Activated CD4-positive, CD25-positive, alpha-beta regulatory T cell treated with anti-CD3 and anti-CD28 coated beads, Interleukin-2, amount 50 U/mL, for 24 hours (primary cell): ENCODE measurements around the gene LYZL6.

ENCODE experiments used
- ATAC-seq, 2 donors: fragments of 150-1000 bp; cut with Tn5 transposase; one replicate each; pipeline ENCODE4 v1.10.0; 2021; ENCODE audit warnings: mild to moderate bottlenecking in 1 of 2, moderate library complexity in 1 of 2

Gene LYZL6

GRCh38 chr17:35943537-35943936, at the start of gene LYZL6:
TSS of gene LYZL6 (minus strand) at chr17:35943713. CDS start at chr17:35939356, 4,357 bp downstream.
- ATAC-seq = no peak

DNA sequence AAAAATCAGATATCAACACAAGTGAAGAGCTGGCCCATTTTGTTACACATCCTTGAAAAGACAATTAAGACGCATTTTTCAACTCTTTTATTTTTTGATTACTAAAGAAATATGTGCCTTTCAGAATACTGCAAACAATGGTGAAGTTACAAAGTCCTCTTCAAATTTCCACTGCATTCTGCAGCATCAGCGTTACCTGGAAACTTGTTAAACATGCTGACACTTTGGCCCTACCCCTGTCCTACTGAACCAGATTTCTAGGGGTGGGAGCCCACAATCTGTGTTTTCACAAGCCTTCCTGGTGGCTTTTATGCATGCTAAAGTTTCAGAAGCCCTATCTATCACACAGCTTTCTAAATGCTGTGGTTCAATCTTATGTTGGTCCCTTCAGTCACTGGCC, 47.6 kb upstream of the LYZL6 start:
- ATAC-seq = no peak

GRCh38 chr17:35988164-35988563, 44.7 kb upstream of the LYZL6 start:
- ATAC-seq = no peak

- ATAC-seq = no peak
Measured at GRCh38 chr17:35986643-35987042, 43.1 kb upstream of the LYZL6 start, which contains the start of gene CCL14. TSS of gene CCL14 (minus strand) at chr17:35986729. CDS start at chr17:35986649, 80 bp downstream.

DNA sequence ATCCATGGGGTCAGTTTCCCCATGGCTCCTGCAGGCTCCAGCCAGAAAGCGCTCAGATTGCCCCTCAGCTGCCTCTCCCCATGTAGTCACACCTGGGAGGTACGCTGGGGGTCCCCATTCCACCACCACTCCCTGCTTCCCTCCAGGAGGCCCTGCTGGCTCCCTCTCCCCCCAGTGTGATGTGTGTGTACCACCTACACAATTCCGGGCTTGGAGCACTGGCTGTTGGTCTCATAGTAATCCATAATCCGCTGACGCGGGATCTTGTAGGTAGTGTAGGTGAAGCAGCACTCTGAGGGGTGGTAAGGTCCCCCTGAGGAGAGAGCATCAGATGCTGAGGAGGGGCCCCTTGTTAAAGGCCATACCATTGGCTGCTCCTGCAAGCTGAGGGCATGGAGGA, 40.6 kb upstream of the LYZL6 start:
- ATAC-seq = no peak

- no peak for ATAC-seq
Measured at GRCh38 chr17:35982409-35983191, 39.1 kb upstream of the LYZL6 start.

DNA sequence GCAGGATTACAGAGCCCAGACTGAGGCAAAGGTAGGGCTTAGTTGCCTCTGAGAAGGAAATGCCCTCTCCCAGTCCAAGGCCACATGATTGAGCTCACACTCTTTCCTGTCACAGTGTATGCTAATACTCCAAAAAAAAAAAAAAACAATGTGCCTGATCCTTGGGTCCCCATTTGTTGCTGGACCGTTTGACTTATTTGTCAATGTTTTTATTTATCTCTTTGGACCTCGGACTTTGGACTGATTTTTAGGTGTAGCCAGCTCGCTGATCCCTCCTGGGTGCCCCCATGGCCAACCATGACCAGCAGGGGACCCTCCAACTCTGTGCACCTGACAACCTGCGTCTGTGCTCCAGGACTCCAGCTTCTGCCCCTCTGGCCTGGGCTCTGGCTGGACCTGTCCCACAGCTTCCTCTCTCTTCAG, 38.4 kb upstream of the LYZL6 start:
- ATAC-seq = no peak

DNA sequence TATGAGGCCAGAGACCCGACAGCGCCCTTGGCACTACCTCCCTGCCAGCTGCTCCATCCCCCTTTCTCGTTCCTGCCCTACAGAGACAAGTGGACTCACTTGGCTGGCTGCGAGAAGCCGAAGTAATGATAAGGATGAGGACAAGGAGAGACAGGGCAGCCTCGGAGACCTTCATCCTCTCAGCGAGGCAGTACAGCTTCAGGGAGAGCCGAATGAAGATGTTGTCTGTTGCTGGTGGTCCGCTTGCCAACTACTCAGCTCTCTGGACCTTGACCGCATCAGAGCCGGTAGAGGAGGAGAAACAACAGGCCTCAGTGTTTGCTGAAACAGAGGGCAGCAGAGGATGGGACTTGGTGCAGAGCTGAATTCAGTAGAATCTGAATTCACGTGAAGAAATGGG, 37.7 kb upstream of the LYZL6 start, which contains the start of gene CCL16:
Gene CCL16, minus strand, starts transcription at position 252 of the 400 bp plus-strand sequence. Its CDS starts 77 bp downstream, at position 175.
- ATAC-seq = no peak

DNA sequence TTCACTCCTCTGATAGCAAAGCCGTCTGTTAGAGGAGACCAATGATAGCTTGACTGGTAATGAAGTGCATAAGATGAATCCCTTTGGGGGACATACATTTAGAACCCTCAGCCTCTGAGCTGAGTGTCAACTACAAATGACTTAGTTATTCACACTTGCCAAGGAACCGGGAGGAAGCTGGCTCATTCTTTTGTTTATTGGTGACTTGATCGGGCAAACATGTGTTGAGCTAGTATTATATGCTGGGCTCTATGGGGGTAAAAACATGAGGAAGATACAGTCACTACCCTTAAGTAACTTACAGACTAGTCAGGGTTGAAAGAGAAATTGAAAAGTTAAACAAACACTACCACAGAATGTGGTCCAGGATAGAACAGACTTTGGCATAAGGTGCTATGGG, 34.8 kb upstream of the LYZL6 start:
- no peak for ATAC-seq

DNA sequence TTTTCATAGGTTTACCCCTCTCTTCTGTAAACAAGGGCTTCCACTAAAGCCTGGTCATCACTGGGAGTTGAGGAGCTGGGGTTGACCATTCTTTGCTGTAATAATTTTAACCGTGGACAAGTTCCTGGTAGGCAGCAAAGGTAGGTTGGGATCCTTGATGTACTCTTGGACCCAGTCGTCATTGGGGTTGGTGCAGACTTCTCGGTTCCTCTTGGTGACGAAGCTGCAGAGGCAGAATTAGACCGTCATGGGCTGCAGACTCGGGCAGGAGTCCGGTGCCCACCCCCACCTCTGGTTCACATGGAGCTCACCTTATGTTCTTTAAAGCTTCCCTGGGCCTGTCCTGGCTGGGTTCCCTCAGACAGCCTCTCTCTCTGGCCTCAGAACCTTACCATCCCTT, 34.0 kb upstream of the LYZL6 start:
- ATAC-seq = no peak

GRCh38 chr17:35973333-35974260, 30.1 kb upstream of the LYZL6 start:
- no peak for ATAC-seq

DNA sequence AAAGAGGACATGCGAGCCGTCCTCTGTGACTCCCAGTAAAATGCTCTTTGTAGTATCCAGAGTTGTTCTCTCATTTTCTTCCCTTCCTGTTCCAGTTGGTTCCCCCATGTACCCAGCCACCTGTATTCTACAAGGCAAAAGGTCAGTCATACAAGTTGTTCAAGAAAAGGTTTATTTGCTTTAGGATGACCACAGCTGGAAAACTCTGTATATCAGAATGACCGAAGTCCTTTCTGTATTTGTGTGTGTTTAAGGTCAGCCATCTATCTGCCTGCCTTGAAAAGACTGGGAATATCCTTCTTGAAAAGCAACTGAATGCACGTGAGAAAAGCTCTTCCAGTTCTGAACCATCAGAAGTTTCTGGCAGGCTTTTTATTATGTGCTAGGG, 29.4 kb upstream of the LYZL6 start:
- no peak for ATAC-seq

GRCh38 chr17:35972535-35972934, 29.0 kb upstream of the LYZL6 start:
- no peak for ATAC-seq

- no peak for ATAC-seq
Measured at GRCh38 chr17:35972066-35972465, 28.6 kb upstream of the LYZL6 start.

DNA sequence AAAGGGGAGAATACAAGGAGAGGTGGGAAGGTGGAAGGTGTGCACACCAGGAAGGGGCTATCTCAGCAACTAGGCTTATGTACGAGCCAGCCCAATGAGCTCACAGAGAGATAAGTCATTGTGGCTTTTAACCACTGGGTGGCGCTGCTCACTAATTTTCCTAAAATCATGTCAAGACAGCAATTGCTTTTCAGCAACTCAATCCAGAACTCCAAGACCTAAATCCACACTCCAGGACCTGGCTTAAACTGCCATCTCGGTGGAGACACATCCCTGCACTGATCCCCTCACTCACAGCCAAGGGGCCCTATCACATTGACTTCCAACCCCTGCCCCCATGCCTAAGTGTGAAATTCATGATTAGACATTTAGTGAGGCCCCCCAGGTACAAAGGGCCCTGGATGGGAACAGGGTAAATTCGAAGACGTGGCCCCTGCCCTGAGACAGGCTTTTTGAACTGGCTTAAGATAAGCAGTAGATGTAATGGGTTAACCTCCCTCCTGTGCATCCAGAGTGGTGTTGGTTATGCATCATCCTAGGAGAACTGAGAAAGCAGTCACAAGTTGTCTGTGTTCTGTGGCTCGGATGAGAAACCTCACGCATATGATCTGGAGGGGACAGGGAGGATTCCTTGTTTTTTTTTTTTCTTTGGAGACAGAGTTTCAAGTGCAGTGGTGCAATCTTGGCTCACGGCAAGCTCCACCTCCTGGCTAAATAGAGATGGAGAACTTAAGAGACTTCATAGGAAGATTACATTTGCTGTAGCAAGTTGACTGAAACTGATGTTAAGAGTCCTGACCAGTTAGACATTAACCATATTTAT, 26.3 kb upstream of the LYZL6 start:
- no peak for ATAC-seq

DNA sequence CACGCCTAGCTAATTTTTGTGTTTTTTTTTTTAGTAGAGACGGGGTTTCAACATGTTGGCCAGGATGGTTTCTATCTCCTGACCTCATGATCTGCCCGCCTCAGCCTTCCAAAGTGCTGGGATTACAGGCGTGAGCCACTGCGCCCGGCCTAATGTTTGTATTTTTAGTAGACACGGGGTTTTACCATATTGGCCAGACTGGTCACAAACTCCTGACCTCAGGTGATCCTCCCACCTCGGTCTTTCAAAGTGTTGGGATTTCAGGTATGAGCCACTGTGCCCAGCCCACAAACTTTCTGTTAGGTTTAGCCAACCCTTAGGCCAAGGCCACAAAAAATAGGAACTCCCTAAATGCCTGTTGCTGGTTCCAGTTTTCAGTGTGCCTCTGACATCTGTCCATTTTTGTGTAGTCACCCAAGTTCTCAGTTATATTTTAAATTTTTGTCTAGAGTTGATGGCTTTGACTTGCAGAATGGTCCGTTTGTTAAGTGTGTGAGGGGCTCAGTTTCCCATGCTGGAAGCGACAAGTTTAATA, 25.1 kb upstream of the LYZL6 start:
- ATAC-seq = no peak

DNA sequence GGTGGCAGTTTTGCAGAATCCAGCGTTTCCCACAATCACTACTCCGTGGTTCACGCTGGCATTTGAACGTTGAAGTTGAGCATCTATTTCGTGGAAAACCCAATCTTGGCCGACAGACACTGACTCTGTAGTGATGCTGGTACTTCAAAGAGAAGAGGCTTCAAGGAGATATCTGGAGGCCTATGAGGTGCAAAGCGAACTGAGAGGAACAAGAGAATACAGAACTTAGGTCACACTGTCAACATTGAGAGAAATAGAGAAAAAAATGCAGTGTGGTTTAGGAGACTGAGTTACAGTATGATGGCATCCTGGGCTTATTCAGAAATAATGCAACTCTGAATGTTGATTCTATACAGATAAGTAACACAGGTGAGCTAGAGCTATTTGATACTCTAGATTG, 21.8 kb upstream of the LYZL6 start:
- no peak for ATAC-seq

DNA sequence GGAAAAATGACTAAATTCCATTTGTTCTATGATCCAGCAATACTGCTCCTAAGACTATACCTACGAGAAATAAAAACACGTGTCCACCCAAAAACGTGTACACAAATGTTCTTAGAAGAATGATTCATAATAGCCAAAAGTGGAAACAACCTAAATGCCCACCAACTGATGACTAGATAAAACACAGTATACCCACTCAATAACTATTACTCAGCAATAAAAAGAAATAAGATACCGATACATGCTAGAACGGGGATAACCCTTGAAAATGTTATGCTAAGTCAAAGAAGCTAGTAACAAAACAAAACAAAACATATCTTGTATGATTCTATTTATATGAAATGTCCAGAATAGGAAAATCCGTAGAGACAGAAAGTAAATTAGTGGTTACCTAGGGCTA, 20.1 kb upstream of the LYZL6 start:
- peak in 1 of 2 donors; percentile 20 for ATAC-seq

GRCh38 chr17:35953720-35954119, 10.2 kb upstream of the LYZL6 start:
- no peak for ATAC-seq

DNA sequence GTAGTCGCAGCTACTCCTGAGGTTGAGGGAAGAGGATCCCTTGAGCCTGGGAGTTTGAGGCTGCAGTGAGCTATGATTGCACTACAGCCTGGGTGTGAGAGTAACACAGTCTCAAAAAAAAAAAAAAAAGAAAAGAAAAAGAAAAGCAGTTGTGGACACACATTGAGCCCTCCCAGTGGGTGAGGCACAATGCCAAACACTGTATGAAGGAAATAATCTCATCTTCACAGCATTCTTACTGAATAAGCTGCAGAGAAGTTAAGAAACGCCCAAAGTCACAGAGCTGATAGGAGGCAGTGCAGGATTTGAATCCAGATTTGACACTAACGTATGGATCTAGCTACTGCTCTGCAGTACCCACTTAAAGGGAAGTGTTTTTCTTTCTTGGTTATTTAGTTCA, 5.9 kb upstream of the LYZL6 start:
- no peak for ATAC-seq

GRCh38 chr17:35948092-35948491, 4.6 kb upstream of the LYZL6 start:
- no peak for ATAC-seq

DNA sequence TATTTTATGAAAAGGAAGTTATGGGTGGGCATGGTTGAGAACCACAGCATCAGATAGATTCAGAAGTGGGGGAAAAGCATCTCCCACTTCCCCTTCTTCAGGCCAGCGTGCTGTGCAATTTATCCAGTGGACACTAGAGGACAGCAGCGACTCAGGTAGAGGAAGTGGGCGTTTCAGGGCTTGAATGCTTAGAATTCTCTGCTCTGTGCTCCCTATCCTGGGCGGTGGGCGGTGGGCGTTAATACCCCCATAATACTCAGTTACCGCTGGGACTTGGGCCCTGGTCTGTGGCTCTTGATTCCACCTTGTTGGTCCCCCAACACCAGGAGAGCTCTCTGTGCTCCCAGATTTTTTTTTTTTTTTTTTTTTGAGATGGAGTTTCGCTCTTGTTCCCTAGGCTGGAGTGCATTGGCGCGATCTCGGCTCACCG, 3.7 kb upstream of the LYZL6 start:
- ATAC-seq = peak in 1 of 2 donors; percentile 51
